A673 (cell line): ENCODE results near the gene PPM1E.
"Not testable (repeated sequence)": the region's sequence is repeated elsewhere in the genome, so short reads cannot be mapped to it uniquely, and the experiment has no call there.

ENCODE experiments used
- EZH2 ChIP-seq: fragments of 200-600 bp; sonication (generic); IDR thresholded peaks from 2 replicates; pipeline ENCODE4 v1.6.1; 2017; ENCODE audit warnings: borderline replicate concordance, low read depth, mild to moderate bottlenecking, mixed read lengths, antibody characterized with exemption, low read length; ENCODE audit not compliant: poor library complexity, severe bottlenecking
- TF ChIP-seq, protein P1 (sequence below): fragments of 300-800, 200-600 bp; sonication (generic); conservative IDR thresholded peaks from 2 replicates; pipeline ENCODE4 v1.5.1; 2017; ENCODE audit warnings: low read depth, mild to moderate bottlenecking, antibody characterized with exemption, low read length, moderate library complexity, mixed read lengths

DNA sequence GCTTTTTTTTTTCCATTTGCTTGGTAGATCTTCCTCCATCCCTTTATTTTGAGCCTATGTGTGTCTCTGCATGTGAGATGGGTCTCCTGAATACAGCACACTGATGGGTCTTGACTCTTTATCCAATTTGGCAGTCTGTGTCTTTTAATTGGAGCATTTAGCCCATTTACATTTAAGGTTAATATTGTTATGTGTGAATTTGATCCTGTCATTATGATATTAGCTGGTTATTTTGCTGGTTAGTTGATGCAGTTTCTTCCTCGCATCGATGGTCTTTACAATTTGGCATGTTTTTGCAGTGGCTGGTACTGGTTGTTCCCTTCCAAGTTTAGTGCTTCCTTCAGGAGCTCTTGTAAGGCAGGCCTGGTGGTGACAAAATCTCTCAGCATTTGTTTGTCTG is 94.5 kb downstream of the PPM1E start:
- TF ChIP-seq, protein P1, sequence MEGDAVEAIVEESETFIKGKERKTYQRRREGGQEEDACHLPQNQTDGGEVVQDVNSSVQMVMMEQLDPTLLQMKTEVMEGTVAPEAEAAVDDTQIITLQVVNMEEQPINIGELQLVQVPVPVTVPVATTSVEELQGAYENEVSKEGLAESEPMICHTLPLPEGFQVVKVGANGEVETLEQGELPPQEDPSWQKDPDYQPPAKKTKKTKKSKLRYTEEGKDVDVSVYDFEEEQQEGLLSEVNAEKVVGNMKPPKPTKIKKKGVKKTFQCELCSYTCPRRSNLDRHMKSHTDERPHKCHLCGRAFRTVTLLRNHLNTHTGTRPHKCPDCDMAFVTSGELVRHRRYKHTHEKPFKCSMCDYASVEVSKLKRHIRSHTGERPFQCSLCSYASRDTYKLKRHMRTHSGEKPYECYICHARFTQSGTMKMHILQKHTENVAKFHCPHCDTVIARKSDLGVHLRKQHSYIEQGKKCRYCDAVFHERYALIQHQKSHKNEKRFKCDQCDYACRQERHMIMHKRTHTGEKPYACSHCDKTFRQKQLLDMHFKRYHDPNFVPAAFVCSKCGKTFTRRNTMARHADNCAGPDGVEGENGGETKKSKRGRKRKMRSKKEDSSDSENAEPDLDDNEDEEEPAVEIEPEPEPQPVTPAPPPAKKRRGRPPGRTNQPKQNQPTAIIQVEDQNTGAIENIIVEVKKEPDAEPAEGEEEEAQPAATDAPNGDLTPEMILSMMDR, result not testable (repeated sequence)
- TF ChIP-seq EZH2, result not testable (repeated sequence)
